ENCODE data around the gene ITGB8.

Gene ITGB8

GRCh38 chr7:20343941-20344340 lies 13.2 kb downstream of the ITGB8 start:
- DNase-seq (ENCODE audit: low spot score) = no peak

DNA sequence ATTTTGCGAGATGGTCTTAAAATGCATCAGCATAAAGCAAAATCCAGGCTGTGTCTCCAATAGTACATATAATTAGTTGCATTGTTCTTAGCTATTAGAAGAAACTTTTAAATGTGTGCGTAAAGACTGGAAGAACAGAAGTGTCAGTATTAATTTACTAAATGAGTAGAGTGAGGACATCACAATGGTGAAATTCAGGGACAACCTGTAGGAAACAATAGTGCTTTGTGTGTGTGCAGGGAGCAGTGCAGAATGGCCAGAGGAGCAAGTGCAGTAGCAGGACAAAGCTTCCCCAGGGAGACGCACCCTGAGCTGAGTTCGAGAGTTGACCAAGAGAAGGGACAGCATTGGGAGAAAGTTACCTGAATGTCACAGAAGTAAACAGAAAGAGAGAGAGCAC lies 13.7 kb downstream of the ITGB8 start:
- no peak for DNase-seq (ENCODE audit: low spot score)

- no peak for DNase-seq (ENCODE audit: low spot score)
These were observed 15.9 kb downstream of the ITGB8 start for GRCh38 chr7:20346577-20346976.

DNA sequence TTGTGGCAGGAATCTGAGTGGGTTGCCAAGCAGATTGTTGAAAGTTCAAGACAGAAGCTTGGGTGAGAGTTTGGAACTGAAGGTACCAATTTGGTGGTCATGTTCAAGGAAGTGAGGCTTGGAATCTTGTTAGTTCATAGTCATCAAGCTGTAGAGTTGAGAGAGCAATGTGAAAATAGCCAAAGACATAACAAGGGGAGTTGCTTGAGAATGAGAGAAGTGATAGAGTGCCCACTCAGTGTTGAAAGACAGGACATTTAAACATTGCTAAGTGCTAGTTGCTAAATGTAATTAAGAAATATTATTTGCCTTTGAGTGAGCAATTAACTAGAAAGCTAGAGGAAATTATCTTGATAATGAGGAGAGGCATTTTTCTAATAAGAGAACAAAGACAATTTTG lies 17.0 kb downstream of the ITGB8 start:
- no peak for DNase-seq (ENCODE audit: low spot score)

DNA sequence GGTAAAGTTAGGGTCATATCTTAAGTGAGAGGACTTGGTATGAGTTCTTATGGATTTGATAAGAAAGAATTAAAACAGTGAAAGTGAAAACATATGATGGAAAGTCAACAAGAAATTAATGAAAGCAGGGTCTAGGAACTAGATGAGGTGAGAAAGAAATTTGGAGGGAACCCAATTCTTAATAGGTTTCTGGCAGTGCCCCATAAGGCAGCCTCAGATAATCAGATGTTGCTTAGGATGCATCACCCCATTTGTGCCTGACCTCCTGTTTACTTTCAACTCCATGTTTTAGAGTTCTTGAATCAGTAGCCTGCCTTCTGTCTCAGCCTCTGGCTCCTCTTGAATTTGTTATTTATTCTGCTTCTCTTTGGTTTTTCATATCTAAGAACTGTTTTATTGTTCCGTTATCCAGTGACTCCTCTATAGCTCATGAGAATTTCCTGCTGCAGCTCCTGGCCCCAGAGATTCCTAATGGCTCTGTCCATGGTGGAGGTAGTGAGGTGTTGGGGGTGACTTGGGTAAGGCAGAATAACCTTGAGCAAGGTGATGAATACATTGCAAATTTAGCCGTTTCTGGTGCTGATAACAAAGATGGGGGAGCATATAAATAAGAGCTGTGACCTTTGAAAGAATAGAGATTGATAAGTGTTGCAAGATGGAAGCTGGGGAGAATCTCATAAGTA lies 17.6 kb downstream of the ITGB8 start:
- DNase-seq (ENCODE audit: low spot score) = no peak

GRCh38 chr7:20350518-20350951 lies 19.8 kb downstream of the ITGB8 start:
- DNase-seq (ENCODE audit: low spot score) = peak; percentile 27

DNA sequence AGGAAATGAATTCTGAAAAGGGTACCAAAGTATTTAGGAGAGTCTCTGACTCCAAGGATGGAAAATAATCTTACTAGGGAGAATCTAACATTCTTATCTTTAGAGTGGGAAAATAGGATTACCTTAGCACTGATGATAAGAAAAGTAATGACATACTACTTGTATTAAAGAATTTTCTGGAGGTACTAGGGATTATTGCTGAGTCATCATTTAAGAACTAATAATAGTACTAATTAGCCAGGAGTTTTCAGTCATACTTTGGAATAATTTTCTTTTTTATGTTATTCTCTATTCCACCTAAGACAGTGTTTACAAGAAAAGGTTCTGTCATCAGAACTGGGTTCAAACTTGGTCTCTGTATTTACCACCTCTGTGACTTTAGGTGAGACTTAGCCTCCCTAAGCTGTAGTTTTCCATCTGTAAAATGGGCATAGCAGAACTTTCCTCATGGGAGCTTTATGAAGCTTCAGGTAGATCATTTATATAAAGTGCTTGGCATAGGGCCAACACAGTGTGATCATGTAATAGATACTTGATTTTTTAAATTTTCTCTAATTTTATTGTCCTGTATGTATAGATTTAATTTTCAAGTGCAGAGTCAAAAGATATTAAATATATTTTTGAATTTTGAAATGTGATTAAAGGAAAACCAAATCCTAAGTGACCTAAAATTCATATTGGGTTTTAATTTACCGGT lies 20.4 kb downstream of the ITGB8 start:
- no peak for DNase-seq (ENCODE audit: low spot score)

- no peak for DNase-seq (ENCODE audit: low spot score)
These were observed 21.2 kb downstream of the ITGB8 start for GRCh38 chr7:20351901-20352300.

GRCh38 chr7:20352573-20353306 lies 22.0 kb downstream of the ITGB8 start:
- no peak for DNase-seq (ENCODE audit: low spot score)

- DNase-seq (ENCODE audit: low spot score) = no peak
These were observed 24.2 kb downstream of the ITGB8 start for GRCh38 chr7:20354610-20355528.

DNA sequence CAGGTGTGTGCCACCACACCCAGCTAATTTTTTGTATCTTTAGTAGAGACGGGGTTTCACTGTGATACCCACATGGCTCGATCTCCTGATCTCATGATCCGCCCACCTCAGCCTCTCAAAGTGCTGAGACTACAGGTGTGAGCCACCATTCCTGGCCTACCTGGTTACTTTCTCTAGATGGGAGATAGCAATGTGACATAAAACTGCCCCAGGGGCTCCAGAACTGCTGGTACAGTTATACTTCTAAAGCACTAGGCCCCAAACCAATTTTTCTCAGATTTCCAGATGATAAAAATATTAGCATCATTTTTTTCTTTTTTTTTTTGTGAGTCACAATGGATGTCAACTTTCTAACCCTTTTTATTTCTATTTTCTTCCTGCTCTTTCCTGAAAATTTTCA lies 27.4 kb downstream of the ITGB8 start:
- DNase-seq (ENCODE audit: low spot score) = no peak

GRCh38 chr7:20358762-20359282 lies 28.1 kb downstream of the ITGB8 start:
- DNase-seq (ENCODE audit: low spot score) = no peak

GRCh38 chr7:20359341-20359963 lies 28.8 kb downstream of the ITGB8 start:
- no peak for DNase-seq (ENCODE audit: low spot score)

DNA sequence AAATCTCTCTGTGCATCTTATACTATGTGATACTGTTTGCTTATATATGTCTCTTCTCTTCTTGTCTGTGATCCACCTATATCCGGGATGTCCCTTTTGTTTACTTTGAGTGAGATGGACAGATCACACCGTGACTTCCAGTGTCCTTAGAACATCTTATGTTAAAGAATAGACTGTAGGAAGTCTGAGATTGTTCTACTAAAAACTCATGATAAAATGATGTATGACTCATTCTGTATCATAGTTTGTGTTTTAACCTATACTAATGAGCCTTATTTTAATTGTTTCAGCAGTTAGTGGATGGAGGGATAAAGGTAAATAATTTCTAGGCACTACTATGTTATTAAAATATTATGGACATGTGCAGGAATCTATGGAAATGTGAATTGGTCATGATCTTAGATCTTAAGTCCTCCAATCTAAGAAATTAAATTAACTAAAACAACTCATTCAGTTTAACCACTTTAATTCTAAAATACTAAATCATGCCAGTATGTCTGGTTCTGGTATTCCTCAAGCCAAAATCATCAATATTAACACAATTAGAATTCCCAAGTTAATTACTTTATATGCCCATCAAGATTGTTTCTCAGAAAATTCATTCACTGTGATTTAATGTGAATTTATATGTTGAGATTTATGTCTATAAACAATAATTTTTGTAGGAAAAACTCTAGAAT lies 32.0 kb downstream of the ITGB8 start:
- DNase-seq (ENCODE audit: low spot score) = no peak

DNA sequence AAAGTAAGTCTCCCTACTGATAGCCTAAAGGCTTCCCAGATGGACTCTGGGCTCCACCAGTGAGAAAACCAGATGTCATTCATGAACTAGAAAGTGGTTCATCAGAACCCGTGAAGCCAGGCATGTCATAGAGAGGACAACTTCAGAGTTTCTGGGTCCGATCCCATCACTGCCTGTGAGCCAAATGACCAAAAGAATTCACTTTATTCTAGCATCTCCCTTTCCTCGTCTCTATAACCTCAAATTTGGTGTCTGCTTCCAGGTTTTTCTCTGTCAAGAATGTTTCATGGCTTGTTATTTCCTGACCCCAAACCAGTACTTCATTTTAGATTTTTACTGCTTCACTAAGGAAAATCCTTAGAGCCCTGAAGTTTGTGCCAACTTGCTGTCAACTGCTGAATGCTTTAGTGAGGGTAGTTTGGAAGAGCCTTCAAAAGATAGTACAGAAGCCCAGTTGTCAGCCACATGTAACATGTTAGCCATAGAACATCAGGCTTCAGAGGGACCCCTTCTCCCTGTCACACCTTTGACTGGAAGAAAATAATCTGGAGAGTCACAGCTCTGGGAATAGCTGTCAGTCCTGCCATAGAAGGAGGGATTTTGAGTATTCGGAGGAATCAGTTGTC lies 34.0 kb downstream of the ITGB8 start:
- DNase-seq (ENCODE audit: low spot score) = no peak

GRCh38 chr7:20365486-20365885 lies 34.8 kb downstream of the ITGB8 start:
- DNase-seq (ENCODE audit: low spot score) = no peak

- no peak for DNase-seq (ENCODE audit: low spot score)
These were observed 43.7 kb downstream of the ITGB8 start for GRCh38 chr7:20374399-20374798.

GRCh38 chr7:20376796-20377195 lies 46.1 kb downstream of the ITGB8 start:
- DNase-seq (ENCODE audit: low spot score) = no peak

DNA sequence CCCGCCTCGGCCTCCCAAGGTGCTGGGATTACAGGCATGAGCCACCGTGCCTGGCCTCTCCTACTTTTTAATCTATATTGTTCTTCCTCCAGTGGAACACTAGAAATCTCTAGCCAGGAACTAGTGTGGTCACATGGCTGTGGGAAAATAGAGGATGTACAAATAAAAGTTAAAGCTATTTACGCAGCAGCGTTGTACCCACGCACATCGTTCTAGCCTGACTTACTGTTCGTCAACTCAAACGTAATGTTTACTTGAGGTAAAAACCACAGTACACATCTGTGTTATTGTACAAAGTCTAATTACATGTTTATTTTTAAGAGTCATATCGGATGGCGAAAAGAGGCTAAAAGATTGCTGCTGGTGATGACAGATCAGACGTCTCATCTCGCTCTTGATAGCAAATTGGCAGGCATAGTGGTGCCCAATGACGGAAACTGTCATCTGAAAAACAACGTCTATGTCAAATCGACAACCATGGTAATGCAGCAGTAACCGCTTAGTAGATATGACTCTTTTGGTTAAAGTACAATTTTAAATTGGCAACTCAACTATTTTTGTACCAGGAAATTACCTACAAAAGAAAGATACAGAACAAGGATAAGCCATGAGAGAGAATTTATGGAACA lies 50.8 kb downstream of the ITGB8 start:
- DNase-seq (ENCODE audit: low spot score) = no peak

- no peak for DNase-seq (ENCODE audit: low spot score)
These were observed 52.7 kb downstream of the ITGB8 start for GRCh38 chr7:20383351-20383750.

Data from cerebellar cortex (tissue), 1 donor.